Erythroblast (primary cell): ENCODE data around the gene OAS3.

Experiments
- GATA1 ChIP-seq: IDR thresholded peaks from 2 replicates; pipeline ENCODE4 v1.6.1; 2011; ENCODE audit warnings: low read depth, mild to moderate bottlenecking, control low read depth, low read length, moderate library complexity
- POLR2A ChIP-seq: IDR thresholded peaks from 2 replicates; pipeline ENCODE4 v1.6.1; 2011; ENCODE audit warnings: mild to moderate bottlenecking, low read length

DNA sequence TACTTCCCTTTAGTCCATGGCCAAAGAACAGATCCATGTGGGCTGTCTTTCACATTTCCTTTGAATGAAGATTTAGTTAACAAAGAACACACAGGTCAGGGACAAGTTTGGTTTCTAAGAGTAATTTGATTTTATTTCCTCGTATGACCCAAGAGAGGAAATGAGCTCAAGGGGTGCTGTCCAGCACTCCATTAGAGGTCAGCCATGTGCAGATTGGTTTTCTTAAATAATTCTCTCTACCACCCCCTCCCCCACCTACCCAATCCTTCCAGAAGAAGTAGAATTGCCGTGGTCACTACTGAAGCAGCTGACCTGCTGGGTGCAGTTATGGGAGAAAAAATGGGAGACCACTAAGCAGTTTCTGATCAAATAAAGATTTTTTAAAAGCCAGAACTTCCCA is 45.4 kb upstream of the OAS3 start:
- TF ChIP-seq POLR2A: no peak
- TF ChIP-seq GATA1: no peak
